OCI-LY3 (cell line): ENCODE measurements around the gene ARID5A.

Source experiments
- EZH2phosphoT487 ChIP-seq: fragments of 200-600 bp; shearing (Covaris generic); IDR thresholded peaks from 2 replicates; pipeline ENCODE4 v1.6.1; 2018; ENCODE audit warnings: antibody characterized with exemption, mixed run types, low read depth
- TF ChIP-seq, protein P1 (sequence below): fragments of 200-600, 300-600 bp; sonication (generic); IDR thresholded peaks from 2 replicates; pipeline ENCODE4 v1.5.1; 2014; ENCODE audit warnings: antibody characterized with exemption, low read length, low read depth

DNA sequence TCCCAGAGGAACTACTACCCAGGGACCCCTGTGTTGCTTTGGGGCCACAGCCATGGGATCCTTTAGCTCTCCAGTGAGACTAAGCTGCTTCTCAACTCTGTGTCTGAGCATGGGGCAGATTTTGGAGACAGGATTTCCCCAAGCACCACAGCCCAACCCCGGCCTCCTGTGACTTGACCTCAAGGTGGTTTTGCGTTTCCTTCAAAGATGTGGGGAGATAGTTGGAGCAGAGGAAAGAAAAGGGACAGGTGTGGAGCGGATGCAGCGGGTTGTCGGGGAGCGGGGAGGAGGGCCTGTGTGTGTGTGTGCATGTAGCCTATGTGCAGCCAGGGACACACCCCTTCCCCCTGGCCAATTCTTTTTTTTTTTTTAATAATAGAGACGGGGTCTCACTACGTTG is 10.2 kb downstream of the ARID5A start:
- TF ChIP-seq, protein P1, sequence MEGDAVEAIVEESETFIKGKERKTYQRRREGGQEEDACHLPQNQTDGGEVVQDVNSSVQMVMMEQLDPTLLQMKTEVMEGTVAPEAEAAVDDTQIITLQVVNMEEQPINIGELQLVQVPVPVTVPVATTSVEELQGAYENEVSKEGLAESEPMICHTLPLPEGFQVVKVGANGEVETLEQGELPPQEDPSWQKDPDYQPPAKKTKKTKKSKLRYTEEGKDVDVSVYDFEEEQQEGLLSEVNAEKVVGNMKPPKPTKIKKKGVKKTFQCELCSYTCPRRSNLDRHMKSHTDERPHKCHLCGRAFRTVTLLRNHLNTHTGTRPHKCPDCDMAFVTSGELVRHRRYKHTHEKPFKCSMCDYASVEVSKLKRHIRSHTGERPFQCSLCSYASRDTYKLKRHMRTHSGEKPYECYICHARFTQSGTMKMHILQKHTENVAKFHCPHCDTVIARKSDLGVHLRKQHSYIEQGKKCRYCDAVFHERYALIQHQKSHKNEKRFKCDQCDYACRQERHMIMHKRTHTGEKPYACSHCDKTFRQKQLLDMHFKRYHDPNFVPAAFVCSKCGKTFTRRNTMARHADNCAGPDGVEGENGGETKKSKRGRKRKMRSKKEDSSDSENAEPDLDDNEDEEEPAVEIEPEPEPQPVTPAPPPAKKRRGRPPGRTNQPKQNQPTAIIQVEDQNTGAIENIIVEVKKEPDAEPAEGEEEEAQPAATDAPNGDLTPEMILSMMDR: no peak
- TF ChIP-seq EZH2phosphoT487: no peak
